GM18517 (cell line): ENCODE data around the gene C16orf74.

Experiments
- ATAC-seq: cut with Tn5 transposase; IDR thresholded peaks from one replicate; pipeline ENCODE4 v1.9.1; 2021; ENCODE audit warnings: mild to moderate bottlenecking, moderate library complexity; ENCODE audit not compliant: unreplicated experiment

C16orf74 gene

DNA sequence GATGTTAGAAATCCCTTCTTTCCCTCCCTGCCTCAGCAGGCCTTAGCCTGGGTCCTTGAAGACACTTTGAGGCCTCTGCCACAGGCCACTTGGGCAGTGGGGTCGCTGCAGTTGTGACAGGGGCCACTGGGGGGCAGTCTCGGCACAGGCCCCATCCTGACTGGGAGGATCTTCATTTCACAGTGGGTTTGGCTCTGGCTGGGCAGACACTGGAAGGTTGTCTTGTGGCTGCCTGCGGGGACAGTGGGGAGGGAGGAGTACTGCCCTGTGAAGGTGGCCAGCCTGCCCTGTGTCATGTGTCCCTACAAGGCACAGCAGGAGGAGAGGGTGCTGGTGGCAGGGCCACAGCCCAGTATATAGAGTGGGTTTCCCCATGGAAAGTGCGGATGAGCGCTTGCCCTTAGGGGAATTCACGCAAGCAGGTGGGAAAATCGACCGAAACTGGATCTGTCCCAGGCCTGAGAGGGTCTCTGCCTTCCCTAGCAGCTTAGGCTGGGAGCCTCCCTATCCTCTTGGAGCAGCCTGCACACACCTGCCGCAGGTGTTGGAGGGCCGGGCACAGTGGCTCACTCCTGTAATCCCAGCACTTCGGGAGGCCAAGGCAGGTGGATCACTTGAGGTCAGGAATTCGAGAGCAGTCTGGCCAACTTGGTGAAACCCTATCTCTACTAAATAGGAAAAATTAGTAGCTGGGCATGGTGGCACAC is 90.9 kb downstream of the C16orf74 start:
- no peak for ATAC-seq

DNA sequence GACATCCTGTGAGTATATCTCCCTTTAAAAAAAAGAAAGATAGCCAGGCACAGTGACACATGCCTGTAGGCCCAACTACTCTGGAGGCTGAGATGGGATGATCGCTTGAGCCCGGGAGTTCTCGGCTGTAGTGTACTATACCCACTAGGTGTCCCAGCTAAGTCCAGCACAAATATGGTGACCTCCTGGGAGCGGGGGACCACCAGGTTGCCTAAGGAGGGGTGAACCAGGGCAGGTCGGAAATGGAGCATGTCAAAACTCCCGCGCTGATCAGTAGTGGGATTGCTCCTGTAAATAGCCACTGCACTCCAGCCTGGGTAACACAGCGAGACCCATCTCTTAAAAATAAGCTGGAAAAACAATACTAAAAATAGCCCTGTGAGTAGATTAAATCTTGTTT is 91.6 kb downstream of the C16orf74 start:
- no peak for ATAC-seq

DNA sequence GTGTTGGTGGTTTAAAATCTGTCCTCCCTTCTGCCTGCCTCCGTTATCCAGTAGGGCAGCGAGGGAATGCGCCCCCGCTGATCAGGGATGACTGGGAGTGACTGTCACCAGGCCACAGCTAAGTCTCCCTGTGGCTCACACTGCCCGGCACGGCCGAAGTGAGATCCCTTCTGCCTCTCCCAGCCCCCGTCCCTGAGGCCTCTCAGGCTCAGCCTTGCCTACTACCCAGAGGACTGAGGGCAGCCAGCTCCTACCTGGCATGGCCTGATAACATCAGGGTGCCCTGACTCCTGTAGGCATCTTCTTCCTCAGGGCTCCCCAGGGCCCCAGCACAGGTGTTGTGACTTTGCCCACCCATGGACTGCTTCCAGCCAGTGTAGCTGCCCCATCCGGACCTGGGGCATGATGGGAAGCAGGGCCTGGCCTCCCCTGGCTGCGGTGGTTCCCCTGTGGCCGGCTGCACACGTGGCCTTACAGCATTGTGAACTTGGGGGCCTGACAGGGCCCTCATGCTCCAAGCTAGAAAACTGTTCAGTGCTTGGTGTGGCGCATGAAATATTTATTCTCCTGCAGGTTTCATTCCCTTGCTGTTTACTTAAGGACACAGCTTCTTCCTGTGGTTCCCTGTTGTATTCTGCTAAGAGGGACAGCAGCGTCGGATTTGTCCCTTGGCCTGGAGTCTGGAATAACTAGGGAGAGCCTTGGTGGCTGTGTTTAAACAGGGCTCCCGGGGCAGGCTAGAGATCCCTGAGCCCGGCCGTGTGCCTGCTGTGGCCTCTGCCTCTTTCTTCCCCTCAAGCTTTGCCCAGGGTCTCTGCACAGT is 92.2 kb downstream of the C16orf74 start:
- no peak for ATAC-seq

DNA sequence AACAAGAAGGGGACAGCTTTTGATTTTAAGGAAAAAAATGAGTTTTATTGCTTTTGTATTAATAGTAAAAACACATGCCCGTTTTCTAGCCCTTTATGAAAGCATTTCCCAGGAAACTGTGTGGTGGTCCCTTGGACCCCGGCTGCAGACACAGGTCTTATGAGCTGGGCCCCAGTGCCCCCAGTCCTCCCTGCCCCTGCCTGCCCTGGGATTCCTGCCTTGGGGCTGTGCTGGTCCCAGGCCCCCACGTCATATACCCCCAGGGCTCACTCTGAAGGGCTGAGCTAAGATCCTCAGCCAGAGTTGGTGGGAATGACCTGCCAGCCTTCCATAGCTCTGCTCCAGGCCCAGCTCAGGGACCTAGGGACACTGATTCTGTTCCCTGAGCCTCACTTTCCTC is 92.9 kb downstream of the C16orf74 start:
- no peak for ATAC-seq
